COLO668 (cell line): ENCODE data around the gene MAD1L1.

Experiments used
- DNase-seq: peaks from one replicate; lab custom pipeline; 2025; ENCODE audit not compliant: unreplicated experiment; lab: John Stamatoyannopoulos, UW

Gene MAD1L1

GRCh38 chr7:2093843-2094220 is 138.9 kb downstream of the MAD1L1 start:
- DNase-seq, result no peak

- no peak for DNase-seq
Observed at GRCh38 chr7:2093215-2093842, 139.4 kb downstream of the MAD1L1 start.

GRCh38 chr7:2092279-2092678 is 140.5 kb downstream of the MAD1L1 start:
- DNase-seq, result peak; percentile 71

GRCh38 chr7:2090526-2091520 is 141.9 kb downstream of the MAD1L1 start:
- no peak for DNase-seq

GRCh38 chr7:2088801-2089200 is 143.9 kb downstream of the MAD1L1 start:
- DNase-seq, result no peak

GRCh38 chr7:2087744-2088143 is 145.0 kb downstream of the MAD1L1 start:
- DNase-seq, result no peak

- no peak for DNase-seq
Observed at GRCh38 chr7:2086229-2086628, 146.5 kb downstream of the MAD1L1 start.

GRCh38 chr7:2085804-2086203 is 146.9 kb downstream of the MAD1L1 start:
- no peak for DNase-seq

- no peak for DNase-seq
Observed at GRCh38 chr7:2084781-2085505, 147.8 kb downstream of the MAD1L1 start.

- DNase-seq, result no peak
Observed at GRCh38 chr7:2084331-2084730, 148.4 kb downstream of the MAD1L1 start.

- DNase-seq, result no peak
Observed at GRCh38 chr7:2083362-2083761, 149.4 kb downstream of the MAD1L1 start.

- DNase-seq, result no peak
Observed at GRCh38 chr7:2082139-2082998, 150.4 kb downstream of the MAD1L1 start.

GRCh38 chr7:2081526-2082135 is 151.1 kb downstream of the MAD1L1 start:
- no peak for DNase-seq

GRCh38 chr7:2080477-2080876 is 152.3 kb downstream of the MAD1L1 start:
- no peak for DNase-seq

GRCh38 chr7:2080060-2080387 is 152.7 kb downstream of the MAD1L1 start:
- DNase-seq, result no peak

GRCh38 chr7:2079332-2080059 is 153.2 kb downstream of the MAD1L1 start:
- no peak for DNase-seq

GRCh38 chr7:2078899-2079298 is 153.8 kb downstream of the MAD1L1 start:
- no peak for DNase-seq

- no peak for DNase-seq
Observed at GRCh38 chr7:2076649-2077064, 156.1 kb downstream of the MAD1L1 start.

- no peak for DNase-seq
Observed at GRCh38 chr7:2075811-2076210, 156.9 kb downstream of the MAD1L1 start.

- no peak for DNase-seq
Observed at GRCh38 chr7:2074691-2075090, 158.1 kb downstream of the MAD1L1 start.
